T-helper 17 cell (primary cell): Measurements from ENCODE around the gene NUP188. TPM values are rescaled to one million over a fixed set of nuclear protein-coding genes. Genes with fewer than 3 reads are reported as not detected.
A peak's percentile ranks its signal among the peaks of the same experiment; 100 is the strongest.
"Not testable (repeated sequence)": the region's sequence is repeated elsewhere in the genome, so short reads cannot be mapped to it uniquely, and the experiment has no call there.

Experiments
- ATAC-seq: fragments of 150-1000 bp; cut with Tn5 transposase; 2 replicates; pipeline ENCODE4 v1.10.0; 2021; ENCODE audit warnings: mild to moderate bottlenecking, moderate library complexity
- DNase-seq, 3 donors: peaks; one replicate each; pipeline versions ENCODE4 v3.0.0 to v3.0.0-alpha.2; 2020 to 2021
- H3K9me3 ChIP-seq: one replicate; pipeline ENCODE4 v1.7.0; 2013; ENCODE audit warnings: low read length, mild to moderate bottlenecking; ENCODE audit not compliant: control insufficient read depth, poor library complexity, severe bottlenecking
- H3K27ac Mint-ChIP-seq: one replicate; pipeline ENCODE4 v1.8.0; 2022; ENCODE audit warnings: mild to moderate bottlenecking, moderate library complexity, mixed read lengths
- H3K27me3 Mint-ChIP-seq: one replicate; pipeline ENCODE4 v1.8.0; 2022; ENCODE audit warnings: mixed read lengths
- H3K36me3 Mint-ChIP-seq: one replicate; pipeline ENCODE4 v1.8.0; 2022; ENCODE audit warnings: low read depth, mixed read lengths
- H3K4me1 Mint-ChIP-seq: one replicate; pipeline ENCODE4 v1.8.0; 2022; ENCODE audit warnings: mild to moderate bottlenecking, mixed read lengths
- H3K4me3 Mint-ChIP-seq: one replicate; pipeline ENCODE4 v1.8.0; 2022; ENCODE audit warnings: mild to moderate bottlenecking, moderate library complexity, mixed read lengths
- total RNA-seq, 4 donors: library from RNA in 2 of 4; stranded (reverse) in 2 of 4; gene quantifications; one replicate each; pipeline ENCODE4 v1.2.3 and lab custom pipeline; 2022 to 2026

NUP188 gene
- total RNA-seq, 2 donors from 2014 or later, result 62.2 to 75.1 TPM

DNA sequence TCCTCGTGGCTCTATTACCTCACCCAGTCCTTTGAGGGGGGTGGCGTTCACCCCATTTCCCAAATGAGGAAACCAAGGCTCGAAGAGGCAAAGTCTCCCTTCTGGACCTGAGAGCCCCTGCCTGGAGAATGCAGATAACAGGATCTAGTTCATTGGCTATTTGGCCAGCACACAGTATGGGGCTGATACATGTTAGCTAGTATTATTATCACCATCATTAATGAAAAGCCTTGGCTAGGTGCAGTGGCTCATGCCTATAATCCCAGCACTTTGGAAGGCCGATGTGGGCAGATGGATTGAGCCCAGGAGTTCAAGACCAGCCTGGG lies 76.4 kb downstream of the NUP188 start:
- DNase-seq (no peak), ATAC-seq (no peak)
- no peaks in the 10 kb centered on the region for H3K9me3 ChIP-seq
- Mint-ChIP-seq H3K4me1 (peaks cover 26% of the 10 kb centered on the region), H3K27ac (no peak overlapping the region), H3K4me3 (no peak overlapping the region), H3K27me3 (no peaks in the 10 kb centered on the region), H3K36me3 (no peaks in the 10 kb centered on the region)

- DNase-seq, result no peak
- Mint-ChIP-seq H3K27ac (peak overlapping the region; percentile 27), H3K4me1 (peaks cover 23% of the 10 kb centered on the region), H3K4me3 (peak overlapping the region; percentile 86), H3K27me3 (no peaks in the 10 kb centered on the region), H3K36me3 (no peaks in the 10 kb centered on the region)
- no peaks in the 10 kb centered on the region for H3K9me3 ChIP-seq
- no peak for ATAC-seq
Observed at GRCh38 chr9:129026442-129027223, 79.1 kb downstream of the NUP188 start.

DNA sequence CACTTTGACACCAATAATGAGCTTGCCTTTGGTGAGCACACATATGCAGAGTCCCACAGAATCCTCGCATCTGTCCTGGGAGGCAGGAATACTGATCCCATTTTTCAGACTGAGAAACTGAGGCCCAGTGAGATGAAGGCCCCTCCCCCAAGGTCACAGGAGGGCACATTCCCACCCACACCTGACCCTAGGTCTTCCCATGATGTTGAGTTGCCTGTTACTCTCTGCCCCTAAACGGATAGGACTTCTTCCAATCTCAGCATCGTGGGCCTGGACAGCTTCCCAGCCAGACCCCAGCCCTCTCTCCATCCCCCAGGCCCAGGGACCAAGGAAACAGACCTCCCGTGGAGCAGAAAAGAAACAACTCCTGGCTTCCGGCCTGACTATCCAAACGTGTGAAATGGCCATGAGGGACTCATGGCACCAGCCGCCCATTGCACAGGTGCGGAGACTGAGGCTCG lies 79.8 kb downstream of the NUP188 start:
- H3K4me1 Mint-ChIP-seq, result peaks cover 19% of the 10 kb centered on the region
- H3K9me3 ChIP-seq, result no peaks in the 10 kb centered on the region
- DNase-seq (no peak), ATAC-seq (no peak)
- peak overlapping the region; percentile 86 for H3K4me3 Mint-ChIP-seq
- H3K27me3 Mint-ChIP-seq, result no peaks in the 10 kb centered on the region
- no peaks in the 10 kb centered on the region for H3K36me3 Mint-ChIP-seq
- peak overlapping the region; percentile 27 for H3K27ac Mint-ChIP-seq

GRCh38 chr9:129027685-129028191 lies 80.2 kb downstream of the NUP188 start:
- H3K27ac Mint-ChIP-seq, result peak overlapping the region; percentile 27
- peaks cover 16% of the 10 kb centered on the region for H3K4me1 Mint-ChIP-seq
- DNase-seq, result peak in 1 of 3 donors; percentile 70
- no peaks in the 10 kb centered on the region for H3K36me3 Mint-ChIP-seq
- no peaks in the 10 kb centered on the region for H3K27me3 Mint-ChIP-seq
- ATAC-seq, result peak; percentile 78
- peak overlapping the region; percentile 86 for H3K4me3 Mint-ChIP-seq
- no peaks in the 10 kb centered on the region for H3K9me3 ChIP-seq

- ATAC-seq, result peak; percentile 85
Observed at GRCh38 chr9:129028192-129028966, 80.9 kb downstream of the NUP188 start, which contains the start of gene SH3GLB2. TSS of gene SH3GLB2 (minus strand) at chr9:129028331. CDS start at chr9:129028154, 177 bp downstream.

DNA sequence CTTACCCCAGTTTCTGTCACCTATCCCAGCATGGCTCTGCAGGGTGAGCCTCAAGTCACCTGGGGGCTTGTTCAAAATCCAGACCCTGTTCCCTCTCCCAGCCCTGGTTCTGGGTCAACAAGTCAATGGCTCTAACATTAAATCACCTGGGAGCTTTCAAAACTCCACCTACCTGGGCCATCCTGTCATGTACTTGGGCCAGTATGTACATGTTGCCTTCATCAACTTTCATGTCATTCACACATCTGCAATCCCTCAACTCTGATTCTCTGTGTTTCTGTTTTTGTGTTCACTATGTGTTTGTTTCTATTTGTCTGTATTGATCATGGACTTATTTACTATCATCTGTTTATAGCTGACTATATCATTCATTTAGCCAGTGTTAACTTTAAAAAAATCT lies 82.7 kb downstream of the NUP188 start:
- H3K27ac Mint-ChIP-seq, result no peak overlapping the region
- peak overlapping the region; percentile 19 for H3K4me3 Mint-ChIP-seq
- H3K4me1 Mint-ChIP-seq, result peaks cover 14% of the 10 kb centered on the region
- no peaks in the 10 kb centered on the region for H3K36me3 Mint-ChIP-seq
- no peak for ATAC-seq
- no peak for DNase-seq
- no peaks in the 10 kb centered on the region for H3K27me3 Mint-ChIP-seq
- no peaks in the 10 kb centered on the region for H3K9me3 ChIP-seq

More at GRCh38 chr9:129028192-129028966, 80.9 kb downstream of the NUP188 start, which contains the start of gene SH3GLB2:
- no peaks in the 10 kb centered on the region for H3K9me3 ChIP-seq
- Mint-ChIP-seq H3K27me3 (no peaks in the 10 kb centered on the region), H3K4me1 (peaks cover 13% of the 10 kb centered on the region), H3K4me3 (peak within 1 kb of the TSS; percentile 86), H3K27ac (peak within 1 kb of the TSS; percentile 32), H3K36me3 (no peaks in the 10 kb centered on the region)
- DNase-seq, result peak; percentile 86 to 93 (median 91)

- Mint-ChIP-seq H3K4me1 (peaks cover 16% of the 10 kb centered on the region), H3K36me3 (no peaks in the 10 kb centered on the region), H3K4me3 (no peak overlapping the region), H3K27ac (no peak overlapping the region), H3K27me3 (no peaks in the 10 kb centered on the region)
- DNase-seq (no peak), ATAC-seq (no peak)
- H3K9me3 ChIP-seq, result no peaks in the 10 kb centered on the region
Observed at GRCh38 chr9:129031514-129031913, 84.0 kb downstream of the NUP188 start.

- no peak for ATAC-seq
Observed at GRCh38 chr9:129032541-129033159, 85.2 kb downstream of the NUP188 start.

GRCh38 chr9:129033216-129033615 lies 85.7 kb downstream of the NUP188 start:
- Mint-ChIP-seq H3K27me3 (no peaks in the 10 kb centered on the region), H3K27ac (no peak overlapping the region), H3K36me3 (no peaks in the 10 kb centered on the region), H3K4me1 (peaks cover 25% of the 10 kb centered on the region), H3K4me3 (no peak overlapping the region)
- H3K9me3 ChIP-seq, result no peaks in the 10 kb centered on the region
- ATAC-seq, result no peak
- no peak for DNase-seq

More at GRCh38 chr9:129032541-129033159, 85.2 kb downstream of the NUP188 start:
- H3K36me3 Mint-ChIP-seq, result no peaks in the 10 kb centered on the region
- H3K27me3 Mint-ChIP-seq, result no peaks in the 10 kb centered on the region
- no peak overlapping the region for H3K4me3 Mint-ChIP-seq
- DNase-seq, result no peak
- peaks cover 20% of the 10 kb centered on the region for H3K4me1 Mint-ChIP-seq
- H3K27ac Mint-ChIP-seq, result no peak overlapping the region
- H3K9me3 ChIP-seq, result no peaks in the 10 kb centered on the region

GRCh38 chr9:129035838-129036237 lies 88.3 kb downstream of the NUP188 start:
- H3K9me3 ChIP-seq, H3K27me3 Mint-ChIP-seq, H3K36me3 Mint-ChIP-seq, DNase-seq: not testable (repeated sequence)
- Mint-ChIP-seq H3K27ac (peak overlapping the region; percentile 88), H3K4me3 (peak overlapping the region; percentile 97), H3K4me1 (peaks cover 25% of the 10 kb centered on the region)
- peak; percentile 1 for ATAC-seq

DNA sequence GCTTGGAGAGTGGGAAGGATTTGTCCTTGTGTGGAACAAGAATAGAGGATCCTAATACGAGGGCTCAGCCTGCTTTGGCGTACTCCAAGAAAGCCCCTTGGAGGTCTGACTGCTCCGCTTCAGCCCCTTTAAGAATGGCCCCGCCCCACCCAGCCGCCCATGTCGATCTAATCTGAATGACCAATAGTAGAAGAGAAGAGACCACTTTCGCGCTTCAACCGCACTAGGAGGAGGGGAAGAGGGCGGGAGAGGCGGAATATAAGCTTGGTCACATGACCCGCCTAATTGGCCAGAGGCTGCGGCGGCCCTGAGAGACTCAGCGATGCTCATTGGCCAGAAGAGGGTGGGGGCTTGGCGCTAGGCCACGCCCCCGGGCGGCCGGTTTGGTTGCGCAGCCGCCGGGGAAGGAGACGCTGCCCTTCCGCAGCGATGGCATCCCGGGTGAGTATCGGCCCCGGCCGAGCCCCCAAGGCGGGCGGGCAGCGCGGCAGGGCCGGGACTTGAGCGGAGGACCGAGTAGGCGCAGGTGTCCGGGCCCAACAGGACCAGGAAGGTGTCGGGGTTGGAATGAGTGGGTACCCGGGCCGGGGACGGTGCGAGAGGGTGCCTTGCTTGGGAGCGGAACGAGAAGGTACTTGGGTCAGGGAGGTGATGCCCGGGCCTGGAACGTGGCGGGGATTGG lies 88.9 kb downstream of the NUP188 start, which contains the start of gene MIGA2:
MIGA2 (plus strand) TSS at position 386 of the 682 bp plus-strand sequence. CDS start 3,969 bp downstream, outside the sequence.
- H3K27ac Mint-ChIP-seq, result peak within 1 kb of the TSS; percentile 88
- H3K9me3 ChIP-seq, result no peaks in the 10 kb centered on the region
- no peaks in the 10 kb centered on the region for H3K36me3 Mint-ChIP-seq
- peaks cover 25% of the 10 kb centered on the region for H3K4me1 Mint-ChIP-seq
- ATAC-seq (peak; percentile 98), DNase-seq (peak; percentile 75 to 88 (median 85))
- H3K27me3 Mint-ChIP-seq, result no peaks in the 10 kb centered on the region
- H3K4me3 Mint-ChIP-seq, result peak within 1 kb of the TSS; percentile 97

GRCh38 chr9:129036923-129037766 lies 89.6 kb downstream of the NUP188 start:
- no peak for ATAC-seq

More at GRCh38 chr9:129036923-129037766, 89.6 kb downstream of the NUP188 start:
- H3K27me3 Mint-ChIP-seq, result no peaks in the 10 kb centered on the region
- peak overlapping the region; percentile 88 for H3K27ac Mint-ChIP-seq
- no peaks in the 10 kb centered on the region for H3K36me3 Mint-ChIP-seq
- peak overlapping the region; percentile 97 for H3K4me3 Mint-ChIP-seq
- H3K4me1 Mint-ChIP-seq, result peaks cover 25% of the 10 kb centered on the region
- H3K9me3 ChIP-seq, result no peaks in the 10 kb centered on the region
- no peak for DNase-seq
